Testis (tissue), 2 donors: ENCODE measurements around the gene OPHN1.

ENCODE experiments used
- CTCF ChIP-seq, 3 experiments: fragments of 450-650 bp in 2 of 3; fragments of 200-600 bp in 1 of 3; sonication (generic) in 1 of 3; IDR thresholded peaks; one replicate each; pipeline ENCODE4 v1.5.1; 2016 to 2019; ENCODE audit warnings: antibody characterized with exemption in 3 of 3, mild to moderate bottlenecking in 2 of 3, moderate library complexity in 1 of 3
- POLR2A ChIP-seq: fragments of 450-650 bp; IDR thresholded peaks from one replicate; pipeline ENCODE4 v1.6.1; 2017; ENCODE audit warnings: antibody characterized with exemption, mild to moderate bottlenecking, moderate library complexity

- TF ChIP-seq POLR2A, result no peak
- TF ChIP-seq CTCF (IDR thresholded peaks at IDR 0.05), result no peak
Measured at GRCh38 chrX:68209008-68209407, 224.3 kb downstream of the OPHN1 start.
